Smooth muscle cell (in vitro differentiated cells): ENCODE results near the gene TMEM8B. TPM values are rescaled to one million over a fixed set of nuclear protein-coding genes. Genes with fewer than 3 reads are reported as not detected.

Experiments
- DNase-seq: peaks from one replicate; lab custom pipeline; 2025; ENCODE audit not compliant: unreplicated experiment; lab: John Stamatoyannopoulos, UW
- H2AFZ ChIP-seq: fragments of 200-600 bp; sonication (generic); 2 replicates; pipeline ENCODE4 v1.6.0; 2016; ENCODE audit warnings: antibody characterized with exemption, low read depth, mild to moderate bottlenecking
- H3F3A ChIP-seq: fragments of 200-600 bp; sonication (generic); 2 replicates; pipeline ENCODE4 v1.6.0; 2017; ENCODE audit warnings: antibody characterized with exemption, low read depth
- H3K27ac ChIP-seq: fragments of 200-600 bp; sonication (generic); 2 replicates; pipeline ENCODE4 v1.5.1; 2016; ENCODE audit warnings: low read depth, mild to moderate bottlenecking
- H3K27me3 ChIP-seq: fragments of 200-600 bp; sonication (generic); 2 replicates; pipeline ENCODE4 v1.6.1; 2016; ENCODE audit warnings: low read depth, mild to moderate bottlenecking
- H3K36me3 ChIP-seq: fragments of 200-600 bp; sonication (generic); 2 replicates; pipeline ENCODE4 v1.5.1; 2016; ENCODE audit warnings: low read depth
- H3K4me1 ChIP-seq: fragments of 200-600 bp; sonication (generic); 2 replicates; pipeline ENCODE4 v1.5.1; 2016; ENCODE audit warnings: low read depth
- H3K4me2 ChIP-seq: fragments of 200-600 bp; sonication (generic); 2 replicates; pipeline ENCODE4 v1.6.0; 2016; ENCODE audit warnings: mild to moderate bottlenecking
- H3K4me3 ChIP-seq: fragments of 200-600 bp; sonication (generic); 2 replicates; pipeline ENCODE4 v1.5.1; 2016; ENCODE audit warnings: mild to moderate bottlenecking
- H3K79me2 ChIP-seq: fragments of 200-600 bp; sonication (generic); 2 replicates; pipeline ENCODE4 v1.6.0; 2016; ENCODE audit warnings: low read depth, mild to moderate bottlenecking
- H3K9ac ChIP-seq: fragments of 200-600 bp; sonication (generic); 2 replicates; pipeline ENCODE4 v1.6.0; 2016; ENCODE audit warnings: low read depth
- H3K9me3 ChIP-seq: fragments of 200-600 bp; sonication (generic); replicated peaks from 2 replicates; pipeline ENCODE4 v1.5.1; 2016; ENCODE audit warnings: low read depth
- H4K20me1 ChIP-seq: fragments of 200-600 bp; sonication (generic); 2 replicates; pipeline ENCODE4 v1.6.0; 2016; ENCODE audit warnings: low read depth
- WGBS: methylation state at CpG from one replicate; pipeline ENCODE4 v1.1.7; 2016; ENCODE audit warnings: low lambda C conversion rate; 5-methylcytosine and 5-hydroxymethylcytosine counted together
- polyA plus RNA-seq: library from polyadenylated mRNA; unstranded; fragments of >200 nt; fragmentation: Nextera tagmentation; extraction: Ambion mirVana; gene quantifications from 2 replicates; pipeline ENCODE4 v1.2.1, GENCODE V29; 2016
- total RNA-seq: library from RNA; depleted of rRNA; stranded (reverse); fragments of >200 nt; gene quantifications from 2 replicates; pipeline ENCODE4 v1.2.3, GENCODE V29; 2014
- TF ChIP-seq, protein P1 (sequence below): fragments of 200-600 bp; sonication (generic); IDR thresholded peaks from 2 replicates; pipeline ENCODE4 v1.5.1; 2017; ENCODE audit warnings: borderline replicate concordance, mild to moderate bottlenecking, antibody characterized with exemption; ENCODE audit not compliant: insufficient read depth, poor library complexity, severe bottlenecking

TMEM8B gene
- total and polyA plus RNA-seq, 2 experiments from 2014 or later = 4.9 to 18.7 TPM

DNA sequence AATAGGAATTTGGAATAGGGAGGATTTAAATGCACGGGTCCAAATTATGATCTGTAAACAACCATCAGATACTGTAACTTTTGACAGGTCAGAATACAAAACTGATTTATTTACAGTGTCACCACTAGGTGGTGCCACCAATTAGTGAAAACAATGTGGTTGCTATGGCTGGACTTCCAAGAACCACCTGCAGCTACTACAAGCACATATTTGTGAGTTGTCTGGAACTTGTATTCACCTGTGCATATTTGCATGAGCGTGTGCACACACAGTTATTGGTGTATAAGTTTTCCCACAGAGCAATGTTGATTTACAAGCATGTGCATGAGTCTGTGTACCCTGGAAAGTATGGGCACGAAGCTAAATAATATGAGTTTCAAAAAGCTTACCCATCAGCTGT is 74.0 kb downstream of the TMEM8B start:
- DNase-seq = no peak
- WGBS = 33% methylated on average over 3 of the region's 3 CpGs
- TF ChIP-seq, protein P1, sequence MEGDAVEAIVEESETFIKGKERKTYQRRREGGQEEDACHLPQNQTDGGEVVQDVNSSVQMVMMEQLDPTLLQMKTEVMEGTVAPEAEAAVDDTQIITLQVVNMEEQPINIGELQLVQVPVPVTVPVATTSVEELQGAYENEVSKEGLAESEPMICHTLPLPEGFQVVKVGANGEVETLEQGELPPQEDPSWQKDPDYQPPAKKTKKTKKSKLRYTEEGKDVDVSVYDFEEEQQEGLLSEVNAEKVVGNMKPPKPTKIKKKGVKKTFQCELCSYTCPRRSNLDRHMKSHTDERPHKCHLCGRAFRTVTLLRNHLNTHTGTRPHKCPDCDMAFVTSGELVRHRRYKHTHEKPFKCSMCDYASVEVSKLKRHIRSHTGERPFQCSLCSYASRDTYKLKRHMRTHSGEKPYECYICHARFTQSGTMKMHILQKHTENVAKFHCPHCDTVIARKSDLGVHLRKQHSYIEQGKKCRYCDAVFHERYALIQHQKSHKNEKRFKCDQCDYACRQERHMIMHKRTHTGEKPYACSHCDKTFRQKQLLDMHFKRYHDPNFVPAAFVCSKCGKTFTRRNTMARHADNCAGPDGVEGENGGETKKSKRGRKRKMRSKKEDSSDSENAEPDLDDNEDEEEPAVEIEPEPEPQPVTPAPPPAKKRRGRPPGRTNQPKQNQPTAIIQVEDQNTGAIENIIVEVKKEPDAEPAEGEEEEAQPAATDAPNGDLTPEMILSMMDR = peak; percentile 64

GRCh38 chr9:35904338-35904737 is 75.3 kb downstream of the TMEM8B start:
- Histone ChIP-seq H3K9ac (no peak overlapping the region), H2AFZ (no peak overlapping the region), H3K9me3 (no peaks in the 10 kb centered on the region), H3K27ac (no peak overlapping the region), H3K79me2 (no peaks in the 10 kb centered on the region), H3K4me2 (no peak overlapping the region), H3K27me3 (no peaks in the 10 kb centered on the region), H3K4me1 (peaks cover 26% of the 10 kb centered on the region), H4K20me1 (no peaks in the 10 kb centered on the region), H3K36me3 (no peaks in the 10 kb centered on the region), H3K4me3 (no peak overlapping the region), H3F3A (peaks cover 12% of the 10 kb centered on the region)
- TF ChIP-seq, protein P1 = no peak
- no peak for DNase-seq
- WGBS = 94% methylated on average over 8 of the region's 8 CpGs

More for the DNA sequence above, 74.0 kb downstream of the TMEM8B start:
- H3K9me3 ChIP-seq = no peaks in the 10 kb centered on the region
- H4K20me1 ChIP-seq = no peaks in the 10 kb centered on the region
- peaks cover 15% of the 10 kb centered on the region for H3K4me1 ChIP-seq
- no peaks in the 10 kb centered on the region for H3K27me3 ChIP-seq
- no peaks in the 10 kb centered on the region for H3K36me3 ChIP-seq
- no peak overlapping the region for H3K4me2 ChIP-seq
- no peak overlapping the region for H3K4me3 ChIP-seq
- H3K27ac ChIP-seq = no peak overlapping the region
- peaks cover 12% of the 10 kb centered on the region for H3F3A ChIP-seq
- no peak overlapping the region for H3K9ac ChIP-seq
- no peaks in the 10 kb centered on the region for H3K79me2 ChIP-seq
- no peak overlapping the region for H2AFZ ChIP-seq

DNA sequence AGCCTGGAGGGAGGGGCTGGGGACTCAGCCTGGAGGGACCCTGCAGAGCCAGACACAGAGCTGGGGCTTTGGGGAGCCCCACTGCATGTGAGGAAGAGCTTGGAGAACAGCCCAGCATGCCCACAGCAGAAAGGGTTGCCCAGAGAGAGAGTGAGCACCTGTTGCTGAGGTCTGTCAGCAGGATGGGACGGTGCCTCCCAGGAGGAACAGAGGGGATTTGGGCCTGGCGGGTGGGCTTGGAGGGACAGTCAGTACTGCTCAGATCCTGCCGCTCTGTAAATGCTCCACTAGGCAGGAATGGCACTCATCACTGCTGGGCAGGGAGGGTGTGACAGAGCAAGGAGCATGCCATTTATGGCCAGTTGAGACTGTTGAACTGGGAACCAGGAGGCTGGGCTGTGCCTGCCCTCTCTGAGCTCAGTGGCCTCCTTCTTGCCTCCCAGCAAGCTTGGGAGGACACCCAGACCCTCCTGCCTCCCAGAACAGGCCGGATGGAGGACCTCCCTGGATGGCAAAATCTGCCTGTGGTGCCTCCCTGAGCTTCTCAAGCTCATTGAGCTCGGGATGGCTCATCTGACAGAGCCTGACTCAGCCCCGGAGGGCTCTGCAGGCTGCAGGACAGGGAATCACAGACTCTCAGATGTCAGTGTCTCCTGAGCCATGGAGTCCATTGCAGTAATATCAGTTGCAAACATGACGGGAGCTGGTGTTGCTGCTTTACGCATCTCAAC is 76.2 kb downstream of the TMEM8B start:
- Histone ChIP-seq H4K20me1 (no peaks in the 10 kb centered on the region), H2AFZ (no peak overlapping the region), H3K4me3 (no peak overlapping the region), H3K4me2 (no peak overlapping the region), H3K79me2 (no peaks in the 10 kb centered on the region), H3K36me3 (no peaks in the 10 kb centered on the region), H3K9ac (no peak overlapping the region), H3K9me3 (no peaks in the 10 kb centered on the region), H3F3A (peaks cover 12% of the 10 kb centered on the region), H3K27ac (peak overlapping the region; percentile 32), H3K4me1 (peaks cover 26% of the 10 kb centered on the region), H3K27me3 (no peaks in the 10 kb centered on the region)
- TF ChIP-seq, protein P1 = no peak
- WGBS = 65% methylated on average over 8 of the region's 8 CpGs
- DNase-seq = no peak
